HEK293 (cell line): ENCODE results near the gene CREB5.

Experiments used
- ZFP3 ChIP-seq: fragments of 450-650 bp; formaldehyde crosslinking; IDR thresholded peaks from 2 replicates; pipeline ENCODE4 v1.5.1; 2016; ENCODE audit warnings: low read depth, missing biosample characterization, missing genetic modification characterization
- TF ChIP-seq, protein P1 (sequence below): fragments of 450-650 bp; formaldehyde crosslinking; IDR thresholded peaks from 2 replicates; pipeline ENCODE4 v1.5.1; 2016; ENCODE audit warnings: missing biosample characterization, missing genetic modification characterization

DNA sequence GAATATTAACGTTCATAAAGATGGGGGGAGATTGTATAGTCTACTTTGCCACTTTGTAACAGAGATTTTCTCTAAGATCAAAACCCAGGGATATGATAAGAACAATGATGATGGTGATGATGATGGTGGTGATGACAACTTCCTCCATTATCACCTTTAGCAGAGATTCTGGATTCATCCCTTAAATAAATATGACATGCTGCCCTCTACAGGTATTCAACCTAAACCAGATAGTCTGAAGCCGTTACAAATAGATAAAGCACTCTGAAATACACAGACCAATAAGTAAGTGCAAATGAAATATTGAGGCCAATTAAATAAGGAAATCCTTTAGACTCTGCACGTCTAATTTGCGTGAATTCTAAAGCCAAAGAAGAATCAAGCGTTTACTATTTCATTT lies 211.5 kb downstream of the CREB5 start:
- TF ChIP-seq, protein P1, sequence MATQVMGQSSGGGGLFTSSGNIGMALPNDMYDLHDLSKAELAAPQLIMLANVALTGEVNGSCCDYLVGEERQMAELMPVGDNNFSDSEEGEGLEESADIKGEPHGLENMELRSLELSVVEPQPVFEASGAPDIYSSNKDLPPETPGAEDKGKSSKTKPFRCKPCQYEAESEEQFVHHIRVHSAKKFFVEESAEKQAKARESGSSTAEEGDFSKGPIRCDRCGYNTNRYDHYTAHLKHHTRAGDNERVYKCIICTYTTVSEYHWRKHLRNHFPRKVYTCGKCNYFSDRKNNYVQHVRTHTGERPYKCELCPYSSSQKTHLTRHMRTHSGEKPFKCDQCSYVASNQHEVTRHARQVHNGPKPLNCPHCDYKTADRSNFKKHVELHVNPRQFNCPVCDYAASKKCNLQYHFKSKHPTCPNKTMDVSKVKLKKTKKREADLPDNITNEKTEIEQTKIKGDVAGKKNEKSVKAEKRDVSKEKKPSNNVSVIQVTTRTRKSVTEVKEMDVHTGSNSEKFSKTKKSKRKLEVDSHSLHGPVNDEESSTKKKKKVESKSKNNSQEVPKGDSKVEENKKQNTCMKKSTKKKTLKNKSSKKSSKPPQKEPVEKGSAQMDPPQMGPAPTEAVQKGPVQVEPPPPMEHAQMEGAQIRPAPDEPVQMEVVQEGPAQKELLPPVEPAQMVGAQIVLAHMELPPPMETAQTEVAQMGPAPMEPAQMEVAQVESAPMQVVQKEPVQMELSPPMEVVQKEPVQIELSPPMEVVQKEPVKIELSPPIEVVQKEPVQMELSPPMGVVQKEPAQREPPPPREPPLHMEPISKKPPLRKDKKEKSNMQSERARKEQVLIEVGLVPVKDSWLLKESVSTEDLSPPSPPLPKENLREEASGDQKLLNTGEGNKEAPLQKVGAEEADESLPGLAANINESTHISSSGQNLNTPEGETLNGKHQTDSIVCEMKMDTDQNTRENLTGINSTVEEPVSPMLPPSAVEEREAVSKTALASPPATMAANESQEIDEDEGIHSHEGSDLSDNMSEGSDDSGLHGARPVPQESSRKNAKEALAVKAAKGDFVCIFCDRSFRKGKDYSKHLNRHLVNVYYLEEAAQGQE: no peak
- no peak for TF ChIP-seq ZFP3 (tag by site-specific recombination)
